Testis (tissue), 2 donors: ENCODE results near the gene KLHL25.

ENCODE experiments used
- POLR2A ChIP-seq: fragments of 450-650 bp; IDR thresholded peaks from one replicate; pipeline ENCODE4 v1.6.1; 2017; ENCODE audit warnings: antibody characterized with exemption, mild to moderate bottlenecking, moderate library complexity
- TF ChIP-seq, protein P1 (sequence below), 3 experiments: fragments of 450-650 bp in 2 of 3; fragments of 200-600 bp in 1 of 3; sonication (generic) in 1 of 3; IDR thresholded peaks; one replicate each; pipeline ENCODE4 v1.5.1; 2016 to 2019; ENCODE audit warnings: antibody characterized with exemption in 3 of 3, mild to moderate bottlenecking in 2 of 3, moderate library complexity in 1 of 3

- TF ChIP-seq, protein P1, sequence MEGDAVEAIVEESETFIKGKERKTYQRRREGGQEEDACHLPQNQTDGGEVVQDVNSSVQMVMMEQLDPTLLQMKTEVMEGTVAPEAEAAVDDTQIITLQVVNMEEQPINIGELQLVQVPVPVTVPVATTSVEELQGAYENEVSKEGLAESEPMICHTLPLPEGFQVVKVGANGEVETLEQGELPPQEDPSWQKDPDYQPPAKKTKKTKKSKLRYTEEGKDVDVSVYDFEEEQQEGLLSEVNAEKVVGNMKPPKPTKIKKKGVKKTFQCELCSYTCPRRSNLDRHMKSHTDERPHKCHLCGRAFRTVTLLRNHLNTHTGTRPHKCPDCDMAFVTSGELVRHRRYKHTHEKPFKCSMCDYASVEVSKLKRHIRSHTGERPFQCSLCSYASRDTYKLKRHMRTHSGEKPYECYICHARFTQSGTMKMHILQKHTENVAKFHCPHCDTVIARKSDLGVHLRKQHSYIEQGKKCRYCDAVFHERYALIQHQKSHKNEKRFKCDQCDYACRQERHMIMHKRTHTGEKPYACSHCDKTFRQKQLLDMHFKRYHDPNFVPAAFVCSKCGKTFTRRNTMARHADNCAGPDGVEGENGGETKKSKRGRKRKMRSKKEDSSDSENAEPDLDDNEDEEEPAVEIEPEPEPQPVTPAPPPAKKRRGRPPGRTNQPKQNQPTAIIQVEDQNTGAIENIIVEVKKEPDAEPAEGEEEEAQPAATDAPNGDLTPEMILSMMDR (IDR thresholded peaks at IDR 0.05), result no peak
- TF ChIP-seq POLR2A, result no peak
Observed at GRCh38 chr15:85764649-85765277, 30.0 kb downstream of the KLHL25 start.
